ENCODE data around the gene PAQR8.
"Not testable (repeated sequence)": the region's sequence is repeated elsewhere in the genome, so short reads cannot be mapped to it uniquely, and the experiment has no call there.

Gene PAQR8

GRCh38 chr6:52415917-52416628, 54.1 kb downstream of the PAQR8 start:
- DNase-seq: no peak

DNA sequence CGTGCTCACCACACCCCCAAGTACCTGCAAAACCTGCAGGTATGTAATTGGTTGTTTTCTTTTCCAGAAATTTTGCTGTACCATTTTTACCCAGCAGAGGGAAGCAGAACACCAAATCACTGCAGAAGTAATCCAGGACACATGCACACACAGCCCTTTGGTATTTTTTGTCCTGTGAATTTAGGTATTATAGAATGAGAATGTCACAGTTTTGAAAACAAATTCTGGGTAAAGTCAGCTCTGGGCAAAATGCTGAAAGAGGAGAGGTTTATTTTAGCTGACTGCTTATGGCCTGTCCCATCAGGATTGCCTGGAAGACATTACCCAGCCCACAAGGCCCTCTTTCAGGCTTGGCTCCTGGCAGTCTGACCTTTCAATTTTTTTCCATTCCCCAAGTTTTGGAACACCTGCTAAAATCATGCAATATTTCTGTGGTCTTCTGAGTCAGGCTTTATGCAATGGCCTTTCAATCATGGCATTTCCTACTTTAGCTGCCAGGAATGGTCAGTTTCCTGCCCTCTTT, 54.7 kb downstream of the PAQR8 start:
- DNase-seq: no peak

- no peak for DNase-seq
Observed at GRCh38 chr6:52417675-52418111, 55.7 kb downstream of the PAQR8 start.

DNA sequence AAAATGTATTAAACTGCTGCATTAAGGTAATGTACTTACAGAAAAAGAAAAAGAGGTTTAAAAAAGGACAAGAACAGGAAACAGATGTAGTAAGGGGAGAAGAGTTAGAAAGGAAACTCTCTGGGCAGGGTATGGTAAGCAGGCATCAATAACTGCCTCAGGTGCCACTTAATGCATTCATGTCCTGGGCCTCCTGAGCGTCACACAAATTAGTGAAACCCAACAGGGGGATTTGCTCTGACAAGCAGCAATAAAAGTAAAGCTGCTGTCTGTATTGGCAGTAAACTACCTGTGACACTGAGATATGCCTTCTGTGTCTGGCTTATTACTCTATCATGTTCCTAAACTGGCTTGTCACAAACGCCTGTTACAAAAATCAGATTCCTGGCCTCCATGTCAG, 56.7 kb downstream of the PAQR8 start:
- DNase-seq: no peak

- DNase-seq: peak; percentile 98
Observed at GRCh38 chr6:52419809-52420667, 58.1 kb downstream of the PAQR8 start, which contains the start of gene EFHC1. Gene EFHC1 (plus strand): TSS chr6:52420342. CDS start chr6:52420411, 69 bp downstream.

GRCh38 chr6:52420668-52421358, 58.9 kb downstream of the PAQR8 start:
- no peak for DNase-seq

GRCh38 chr6:52422156-52422555, 60.2 kb downstream of the PAQR8 start:
- no peak for DNase-seq

DNA sequence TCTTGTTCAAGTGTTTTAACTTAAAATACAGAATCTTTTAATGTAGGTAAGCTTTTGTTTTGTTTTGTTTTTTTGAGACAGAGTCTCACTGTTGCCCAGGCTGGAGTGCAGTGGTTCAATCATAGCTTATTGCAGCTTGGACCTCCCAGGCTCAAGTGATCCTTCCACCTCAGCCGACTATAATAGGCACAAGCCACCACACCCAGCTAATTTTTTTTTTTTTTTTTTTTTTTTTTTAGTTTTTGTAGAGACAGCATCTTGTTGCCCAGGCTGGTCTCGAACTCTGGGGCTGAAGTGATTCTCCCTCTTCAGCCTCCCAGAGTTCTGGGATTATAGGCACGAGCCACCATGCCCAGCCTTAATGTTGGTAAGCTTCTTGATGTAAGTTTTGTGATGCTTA, 61.5 kb downstream of the PAQR8 start:
- no peak for DNase-seq

DNA sequence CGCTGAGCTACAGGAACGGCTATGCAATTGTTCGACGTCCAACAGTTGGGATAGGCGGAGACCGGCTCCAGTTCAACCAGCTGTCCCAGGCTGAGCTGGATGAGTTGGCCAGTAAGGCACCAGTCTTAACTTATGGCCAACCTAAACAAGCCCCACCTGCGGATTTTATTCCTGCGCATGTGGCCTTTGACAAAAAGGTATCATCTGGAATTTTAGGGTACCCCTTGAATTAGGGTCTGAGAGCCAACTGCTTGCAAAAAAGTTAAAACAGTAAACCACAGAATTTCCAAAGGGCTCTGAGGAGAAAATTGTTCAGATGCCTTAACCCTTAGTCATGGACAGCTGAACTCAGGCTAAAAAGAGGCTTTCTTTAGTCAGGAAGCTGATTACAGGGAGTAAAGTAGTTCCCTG, 62.0 kb downstream of the PAQR8 start:
- DNase-seq: no peak

DNA sequence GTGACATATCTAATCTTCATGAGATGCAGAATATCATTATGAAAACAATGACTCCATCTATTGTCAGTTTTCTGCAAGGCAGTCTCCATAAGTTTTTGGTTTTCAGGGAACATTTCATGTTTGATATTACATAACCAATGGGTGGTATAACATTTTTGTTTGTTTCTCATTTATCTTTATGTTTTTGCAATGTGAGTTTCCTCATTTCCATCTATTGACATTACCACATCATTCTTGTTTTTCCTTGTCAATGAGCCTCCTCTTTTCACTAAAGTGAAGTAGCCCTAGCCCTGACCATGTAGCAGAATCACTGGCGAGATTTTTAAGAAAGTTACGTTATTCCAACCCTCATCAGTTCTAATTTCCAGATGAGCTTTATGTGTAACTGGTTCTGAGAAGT, 62.6 kb downstream of the PAQR8 start:
- no peak for DNase-seq

DNA sequence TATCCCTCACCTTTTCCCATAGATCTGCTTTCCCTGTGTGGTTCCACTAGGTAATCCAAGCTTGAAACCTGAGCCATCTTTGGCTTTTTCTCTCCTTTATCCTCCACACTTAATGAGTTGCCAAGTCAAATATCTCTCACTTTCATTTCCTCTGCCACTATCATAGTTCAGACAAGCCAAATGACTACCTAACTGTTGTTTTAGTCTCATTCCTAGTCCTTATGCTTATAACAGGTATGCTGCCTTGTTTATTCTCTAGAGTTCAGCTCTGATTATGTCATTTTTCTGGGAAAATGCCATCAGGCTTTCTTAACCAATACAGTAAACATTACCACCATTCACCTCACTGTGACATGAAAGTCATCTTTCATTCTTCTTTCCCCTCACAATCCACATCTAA, 64.7 kb downstream of the PAQR8 start:
- no peak for DNase-seq

GRCh38 chr6:52433294-52433693, 71.3 kb downstream of the PAQR8 start:
- DNase-seq: not testable (repeated sequence)

- no peak for DNase-seq
Observed at GRCh38 chr6:52435345-52435744, 73.4 kb downstream of the PAQR8 start.

DNA sequence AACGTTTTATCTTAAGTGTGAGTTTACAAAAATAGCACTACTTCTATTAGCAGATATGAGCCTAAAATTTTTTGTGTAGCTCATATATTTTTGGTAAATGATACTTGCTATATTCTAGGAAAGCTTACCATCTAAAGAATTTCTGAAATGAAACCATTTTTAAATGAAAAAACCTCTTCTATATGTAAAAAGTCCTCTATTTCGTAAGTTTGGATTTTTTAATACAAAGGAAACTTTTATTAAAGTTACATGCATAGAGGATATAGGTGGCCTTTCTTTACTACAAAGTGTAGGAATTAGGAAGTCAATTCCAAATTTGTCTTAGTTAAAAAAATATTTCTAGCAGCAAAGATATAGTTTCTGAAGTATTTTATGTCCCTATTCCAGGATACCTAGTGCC, 77.0 kb downstream of the PAQR8 start:
- no peak for DNase-seq

DNA sequence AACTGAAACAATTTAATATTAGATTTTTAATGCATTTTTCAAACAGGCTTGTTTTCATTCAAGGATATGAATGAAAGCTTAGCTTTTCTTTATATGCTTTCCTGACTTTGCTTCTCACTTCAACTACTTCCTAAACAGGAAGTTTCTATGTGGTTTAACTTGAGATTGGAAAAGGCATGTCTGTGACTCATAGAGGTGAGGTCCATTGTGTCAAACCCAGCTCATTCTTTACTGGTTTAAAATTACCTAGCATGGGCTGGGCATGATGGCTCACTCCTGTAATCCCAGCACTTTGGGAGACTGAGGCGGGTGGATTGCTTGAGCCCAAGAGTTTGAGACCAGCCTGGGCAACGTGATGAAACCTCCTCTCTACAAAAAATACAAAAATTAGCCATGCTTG, 92.6 kb downstream of the PAQR8 start:
- DNase-seq: no peak

DNA sequence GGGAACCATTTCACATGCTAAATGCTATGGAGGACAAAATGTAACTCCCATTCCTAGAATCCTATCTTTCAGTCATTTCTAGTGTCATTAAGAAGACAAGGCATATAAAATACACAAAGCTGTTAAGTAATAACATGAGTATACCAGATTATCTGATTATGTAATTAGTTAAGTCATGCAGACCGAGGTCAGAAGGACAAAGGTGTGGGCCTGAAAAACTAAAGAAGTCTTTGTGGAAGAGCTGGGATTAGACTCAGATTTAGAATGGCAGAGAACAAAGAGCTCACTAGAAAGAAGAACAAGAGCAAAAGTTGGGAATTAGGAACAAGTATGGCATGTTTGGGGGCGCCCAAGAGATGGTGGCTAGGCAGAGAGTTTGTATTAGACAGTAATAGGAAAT, 95.1 kb downstream of the PAQR8 start:
- DNase-seq: no peak

All from activated CD8-positive, alpha-beta memory T cell treated with anti-CD3 and anti-CD28 coated beads, Interleukin-2, amount 50 U/mL, for 4 hours (primary cell).